HG03342 (cell line): ENCODE measurements around the gene ZC3H12D.

Experiments used
- ATAC-seq: cut with Tn5 transposase; IDR thresholded peaks from one replicate; pipeline ENCODE4 v1.9.1; 2021; ENCODE audit warnings: mild to moderate bottlenecking, moderate library complexity; ENCODE audit not compliant: unreplicated experiment

Gene ZC3H12D

GRCh38 chr6:149419696-149420404 is 65.0 kb downstream of the ZC3H12D start:
- no peak for ATAC-seq

- no peak for ATAC-seq
Observed at GRCh38 chr6:149414821-149415220, 70.0 kb downstream of the ZC3H12D start.

GRCh38 chr6:149414009-149414408 is 70.8 kb downstream of the ZC3H12D start:
- no peak for ATAC-seq

- ATAC-seq, result no peak
Observed at GRCh38 chr6:149410557-149410956, 74.3 kb downstream of the ZC3H12D start.

GRCh38 chr6:149409617-149410016 is 75.2 kb downstream of the ZC3H12D start:
- no peak for ATAC-seq

GRCh38 chr6:149405823-149406765 is 78.7 kb downstream of the ZC3H12D start:
- ATAC-seq, result no peak

GRCh38 chr6:149403534-149403933 is 81.3 kb downstream of the ZC3H12D start:
- no peak for ATAC-seq

- ATAC-seq, result no peak
Observed at GRCh38 chr6:149400050-149400449, 84.8 kb downstream of the ZC3H12D start, which contains the start of gene SUMO4. TSS of gene SUMO4 (plus strand) at chr6:149400262. CDS start at chr6:149400392, 130 bp downstream.

GRCh38 chr6:149397384-149397783 is 87.4 kb downstream of the ZC3H12D start:
- no peak for ATAC-seq
